ENCODE measurements around the gene GSTO2.

The GSTO2 gene

DNA sequence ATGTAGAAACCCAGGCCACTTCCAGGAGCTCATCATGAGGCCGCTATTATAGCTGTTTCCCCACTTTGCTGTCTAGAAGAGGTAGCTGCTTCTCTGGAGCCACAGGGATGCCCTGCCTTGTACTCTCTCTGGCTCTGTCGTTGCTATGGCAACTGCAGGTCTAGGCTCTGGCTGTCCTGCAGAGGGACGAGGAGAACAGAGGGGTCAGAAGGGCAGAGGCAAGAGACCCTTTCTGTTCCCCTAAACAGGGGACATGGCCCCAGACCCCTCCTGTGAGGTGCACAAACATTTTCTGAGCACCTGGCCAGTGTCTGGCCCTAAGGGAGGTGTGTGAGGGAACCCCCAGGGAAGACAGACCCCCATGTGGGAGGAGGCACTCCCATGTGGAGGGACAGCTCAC, 37.9 kb downstream of the GSTO2 start:
- H3K4me1 ChIP-seq (ENCODE audit: control insufficient read depth, insufficient read depth, low read length) = peaks cover 7% of the 10 kb centered on the region
- H3K9ac ChIP-seq (ENCODE audit: low read length) = no peak overlapping the region
- H3K9me3 ChIP-seq (ENCODE audit: control insufficient read depth, low read length) = no peaks in the 10 kb centered on the region
- H3K27me3 ChIP-seq (ENCODE audit: control insufficient read depth, insufficient read depth, low read length) = no peaks in the 10 kb centered on the region
- H3K36me3 ChIP-seq (ENCODE audit: control insufficient read depth, insufficient read depth, low read length) = no peaks in the 10 kb centered on the region
- H3K4me3 ChIP-seq (ENCODE audit: low read length) = no peak overlapping the region

DNA sequence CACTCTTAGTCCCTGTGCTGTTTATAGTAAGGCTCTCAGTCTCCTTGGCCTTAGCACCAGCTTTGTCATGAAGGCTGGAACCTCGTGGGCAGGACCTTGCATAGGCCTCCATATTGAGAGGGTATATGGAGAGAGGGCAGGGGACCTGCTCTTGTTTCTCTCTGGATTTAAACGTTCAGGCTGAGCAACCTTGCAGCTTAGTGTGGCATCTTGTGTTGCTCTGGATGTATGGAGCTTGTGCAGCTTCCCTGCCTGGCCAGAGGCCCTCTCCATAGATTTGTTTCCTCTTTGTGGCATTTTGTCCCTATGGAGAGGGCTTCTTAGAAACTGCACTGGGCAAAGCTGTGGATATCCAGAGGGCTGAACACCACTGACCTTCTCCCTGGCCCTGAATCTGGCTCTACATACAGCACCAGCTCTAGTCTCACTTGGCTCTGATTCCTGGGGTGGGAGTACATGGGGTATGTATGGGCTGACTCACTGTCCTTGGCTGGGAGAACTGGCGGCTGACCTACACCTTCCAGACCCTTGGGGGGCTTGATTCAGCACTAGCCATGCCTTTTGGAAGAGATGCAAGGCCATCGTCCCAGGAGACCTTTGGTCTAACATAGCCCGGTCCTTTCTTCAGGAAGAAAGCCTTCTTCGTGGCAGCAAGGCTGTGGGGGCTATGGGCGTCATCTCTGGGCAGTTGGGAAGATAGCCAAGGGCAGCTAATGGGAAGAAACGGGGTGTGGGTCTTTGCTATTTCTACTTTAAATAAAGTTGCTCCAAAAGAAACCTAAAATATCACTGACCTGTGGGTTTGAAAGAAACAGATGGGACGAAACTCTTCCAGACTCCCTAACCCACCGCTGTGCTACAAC, 38.8 kb downstream of the GSTO2 start:
- peaks cover 7% of the 10 kb centered on the region for H3K4me1 ChIP-seq (ENCODE audit: control insufficient read depth, insufficient read depth, low read length)
- no peaks in the 10 kb centered on the region for H3K9me3 ChIP-seq (ENCODE audit: control insufficient read depth, low read length)
- H3K27me3 ChIP-seq (ENCODE audit: control insufficient read depth, insufficient read depth, low read length) = no peaks in the 10 kb centered on the region
- no peak overlapping the region for H3K4me3 ChIP-seq (ENCODE audit: low read length)
- H3K9ac ChIP-seq (ENCODE audit: low read length) = no peak overlapping the region
- H3K36me3 ChIP-seq (ENCODE audit: control insufficient read depth, insufficient read depth, low read length) = no peaks in the 10 kb centered on the region

DNA sequence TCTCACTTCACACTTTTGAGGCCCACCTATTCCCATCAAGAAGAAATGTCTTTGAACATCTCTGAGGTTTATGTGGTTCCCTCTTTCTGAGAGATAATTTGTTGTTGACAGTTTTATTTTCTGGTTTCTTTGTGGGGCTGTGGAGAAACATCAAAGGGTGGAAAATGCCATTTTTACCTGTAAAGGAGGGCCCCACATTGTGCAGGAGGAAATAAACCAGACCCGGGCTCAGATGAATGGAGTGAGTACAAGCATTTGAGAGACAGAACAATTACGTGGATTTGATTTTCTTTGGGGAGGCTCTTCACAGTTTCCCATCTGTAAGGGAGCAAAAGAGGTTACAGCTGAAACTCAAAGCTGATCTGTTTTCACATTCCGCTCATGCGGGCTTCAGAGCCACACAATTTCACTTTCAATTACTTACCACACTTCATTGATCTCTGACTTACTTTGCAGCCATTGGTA, 39.5 kb downstream of the GSTO2 start:
- no peaks in the 10 kb centered on the region for H3K36me3 ChIP-seq (ENCODE audit: control insufficient read depth, insufficient read depth, low read length)
- H3K9ac ChIP-seq (ENCODE audit: low read length) = no peak overlapping the region
- H3K4me1 ChIP-seq (ENCODE audit: control insufficient read depth, insufficient read depth, low read length) = peaks cover 7% of the 10 kb centered on the region
- no peak overlapping the region for H3K4me3 ChIP-seq (ENCODE audit: low read length)
- H3K9me3 ChIP-seq (ENCODE audit: control insufficient read depth, low read length) = no peaks in the 10 kb centered on the region
- H3K27me3 ChIP-seq (ENCODE audit: control insufficient read depth, insufficient read depth, low read length) = no peaks in the 10 kb centered on the region

GRCh38 chr10:104309980-104310978, 41.3 kb downstream of the GSTO2 start:
- H3K27me3 ChIP-seq (ENCODE audit: control insufficient read depth, insufficient read depth, low read length) = no peaks in the 10 kb centered on the region
- H3K4me1 ChIP-seq (ENCODE audit: control insufficient read depth, insufficient read depth, low read length) = peaks cover 7% of the 10 kb centered on the region
- H3K9ac ChIP-seq (ENCODE audit: low read length) = no peak overlapping the region
- H3K9me3 ChIP-seq (ENCODE audit: control insufficient read depth, low read length) = no peaks in the 10 kb centered on the region
- H3K4me3 ChIP-seq (ENCODE audit: low read length) = no peak overlapping the region
- no peaks in the 10 kb centered on the region for H3K36me3 ChIP-seq (ENCODE audit: control insufficient read depth, insufficient read depth, low read length)

- H3K9ac ChIP-seq (ENCODE audit: low read length) = no peak overlapping the region
- no peaks in the 10 kb centered on the region for H3K9me3 ChIP-seq (ENCODE audit: control insufficient read depth, low read length)
- H3K27me3 ChIP-seq (ENCODE audit: control insufficient read depth, insufficient read depth, low read length) = no peaks in the 10 kb centered on the region
- no peaks in the 10 kb centered on the region for H3K36me3 ChIP-seq (ENCODE audit: control insufficient read depth, insufficient read depth, low read length)
- H3K4me1 ChIP-seq (ENCODE audit: control insufficient read depth, insufficient read depth, low read length) = no peaks in the 10 kb centered on the region
- H3K4me3 ChIP-seq (ENCODE audit: low read length) = no peak overlapping the region
Observed at GRCh38 chr10:104311184-104311720, 42.3 kb downstream of the GSTO2 start.

GRCh38 chr10:104314591-104315485, 45.9 kb downstream of the GSTO2 start:
- no peaks in the 10 kb centered on the region for H3K9me3 ChIP-seq (ENCODE audit: control insufficient read depth, low read length)
- H3K27me3 ChIP-seq (ENCODE audit: control insufficient read depth, insufficient read depth, low read length) = no peaks in the 10 kb centered on the region
- H3K4me1 ChIP-seq (ENCODE audit: control insufficient read depth, insufficient read depth, low read length) = peaks cover 14% of the 10 kb centered on the region
- H3K4me3 ChIP-seq (ENCODE audit: low read length) = no peak overlapping the region
- H3K36me3 ChIP-seq (ENCODE audit: control insufficient read depth, insufficient read depth, low read length) = no peaks in the 10 kb centered on the region
- H3K9ac ChIP-seq (ENCODE audit: low read length) = no peak overlapping the region

DNA sequence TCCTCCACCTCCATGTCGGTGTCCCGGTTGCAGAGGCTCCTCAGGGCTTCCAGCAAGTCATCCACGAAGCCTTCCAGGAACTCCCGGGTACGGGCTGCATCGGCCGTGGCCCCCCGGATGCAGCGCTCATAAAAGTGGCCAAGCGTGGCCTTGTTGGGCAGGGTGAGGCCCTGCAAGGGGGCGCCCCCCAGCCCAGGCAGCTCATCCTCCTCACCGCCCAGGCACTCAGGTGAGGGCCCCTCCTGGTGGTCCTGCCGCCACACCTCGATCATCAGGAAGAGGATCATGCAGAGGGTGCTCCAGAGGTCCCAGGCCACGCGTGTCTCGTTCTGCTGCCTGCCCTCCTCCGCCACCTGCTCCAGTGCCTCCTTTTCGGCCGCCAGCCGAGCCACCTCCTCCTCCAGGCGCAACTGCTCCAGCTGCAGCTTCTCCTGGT, 46.5 kb downstream of the GSTO2 start:
- H3K27me3 ChIP-seq (ENCODE audit: control insufficient read depth, insufficient read depth, low read length) = no peaks in the 10 kb centered on the region
- H3K4me1 ChIP-seq (ENCODE audit: control insufficient read depth, insufficient read depth, low read length) = peaks cover 14% of the 10 kb centered on the region
- H3K4me3 ChIP-seq (ENCODE audit: low read length) = no peak overlapping the region
- no peaks in the 10 kb centered on the region for H3K36me3 ChIP-seq (ENCODE audit: control insufficient read depth, insufficient read depth, low read length)
- no peak overlapping the region for H3K9ac ChIP-seq (ENCODE audit: low read length)
- H3K9me3 ChIP-seq (ENCODE audit: control insufficient read depth, low read length) = no peaks in the 10 kb centered on the region

DNA sequence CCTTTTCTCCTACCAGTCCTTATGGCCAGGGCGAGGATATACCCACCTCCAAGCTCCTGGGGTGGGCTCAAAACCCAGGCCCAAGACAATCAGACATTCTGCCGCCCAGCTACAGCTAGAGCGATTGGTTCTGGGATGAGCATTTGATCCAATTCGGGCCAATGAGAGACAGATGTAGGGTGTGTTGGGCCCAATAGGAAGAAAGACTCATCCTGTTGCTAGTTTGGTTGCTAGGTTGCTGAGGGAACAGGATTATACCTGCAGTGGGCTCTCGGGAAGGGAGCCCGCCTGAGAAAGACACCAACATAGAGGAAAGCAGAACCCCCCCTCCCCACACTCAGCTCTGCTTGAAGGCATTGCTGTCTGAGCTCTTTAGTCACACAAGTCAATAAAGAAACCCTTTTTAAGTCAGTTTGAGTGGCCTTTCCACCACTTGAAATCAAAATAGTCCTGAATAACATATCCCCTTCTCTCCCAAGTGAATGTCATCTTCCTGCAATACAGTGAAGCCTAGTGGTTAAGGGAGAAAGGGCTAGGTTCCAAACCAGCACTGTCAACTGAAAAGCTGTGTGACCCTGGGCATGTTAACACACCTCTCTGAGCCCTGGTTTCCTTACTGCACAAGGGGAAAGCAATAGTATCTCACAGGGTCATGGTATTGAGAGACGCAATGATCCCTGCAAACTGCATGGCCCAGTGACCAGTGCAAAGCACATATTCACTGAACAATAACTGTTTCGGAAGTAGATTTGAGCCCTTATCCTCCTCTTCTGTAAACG, 47.5 kb downstream of the GSTO2 start:
- H3K36me3 ChIP-seq (ENCODE audit: control insufficient read depth, insufficient read depth, low read length) = no peaks in the 10 kb centered on the region
- H3K4me1 ChIP-seq (ENCODE audit: control insufficient read depth, insufficient read depth, low read length) = peaks cover 14% of the 10 kb centered on the region
- no peaks in the 10 kb centered on the region for H3K27me3 ChIP-seq (ENCODE audit: control insufficient read depth, insufficient read depth, low read length)
- H3K9ac ChIP-seq (ENCODE audit: low read length) = no peak overlapping the region
- H3K4me3 ChIP-seq (ENCODE audit: low read length) = no peak overlapping the region
- H3K9me3 ChIP-seq (ENCODE audit: control insufficient read depth, low read length) = no peaks in the 10 kb centered on the region

- Histone ChIP-seq H3K9ac (ENCODE audit: low read length) (no peak overlapping the region), H3K27me3 (ENCODE audit: control insufficient read depth, insufficient read depth, low read length) (no peaks in the 10 kb centered on the region), H3K36me3 (ENCODE audit: control insufficient read depth, insufficient read depth, low read length) (no peaks in the 10 kb centered on the region), H3K9me3 (ENCODE audit: control insufficient read depth, low read length) (no peaks in the 10 kb centered on the region), H3K4me3 (ENCODE audit: low read length) (no peak overlapping the region), H3K4me1 (ENCODE audit: control insufficient read depth, insufficient read depth, low read length) (peaks cover 14% of the 10 kb centered on the region)
Observed at GRCh38 chr10:104317269-104317710, 48.3 kb downstream of the GSTO2 start.

- Histone ChIP-seq H3K9me3 (ENCODE audit: control insufficient read depth, low read length) (no peaks in the 10 kb centered on the region), H3K36me3 (ENCODE audit: control insufficient read depth, insufficient read depth, low read length) (no peaks in the 10 kb centered on the region), H3K4me1 (ENCODE audit: control insufficient read depth, insufficient read depth, low read length) (peaks cover 14% of the 10 kb centered on the region), H3K27me3 (ENCODE audit: control insufficient read depth, insufficient read depth, low read length) (no peaks in the 10 kb centered on the region), H3K4me3 (ENCODE audit: low read length) (no peak overlapping the region), H3K9ac (ENCODE audit: low read length) (no peak overlapping the region)
Observed at GRCh38 chr10:104317726-104318299, 48.8 kb downstream of the GSTO2 start.

Measured in mucosa of stomach (tissue), 1 donor.